GM12878 (cell line): Measurements from ENCODE around the gene BRME1. TPM values are rescaled to one million over a fixed set of nuclear protein-coding genes. Genes with fewer than 3 reads are reported as not detected.

Experiments
- BMI1 ChIP-seq: fragments of 450-650 bp; IDR thresholded peaks from 2 replicates; pipeline ENCODE4 v1.6.1; 2016; ENCODE audit warnings: mild to moderate bottlenecking, moderate library complexity, borderline replicate concordance
- BRCA1 ChIP-seq: IDR thresholded peaks from 2 replicates; pipeline ENCODE4 v1.6.1; 2011; ENCODE audit warnings: low read depth, low read length, improper control_type of control experiment
- CEBPB ChIP-seq, 2 experiments: fragments of 150-350 bp in 1 of 2; IDR thresholded peaks; 2 replicates each; pipeline ENCODE4 v1.6.1; 2012 to 2014; ENCODE audit warnings: low read depth in 2 of 2, low read length in 2 of 2, borderline replicate concordance in 1 of 2, inconsistent platforms in 1 of 2
- EP300 ChIP-seq, 2 experiments: fragments of 150-350 bp in 1 of 2; IDR thresholded peaks; 2 replicates each; pipeline ENCODE4 v1.6.1; 2011 to 2012; ENCODE audit warnings: low read depth in 2 of 2, low read length in 2 of 2, borderline replicate concordance in 1 of 2, improper control_type of control experiment in 1 of 2, inconsistent platforms in 1 of 2; ENCODE audit not compliant: control insufficient read depth in 1 of 2
- GABPA ChIP-seq: IDR thresholded peaks from 2 replicates; pipeline ENCODE4 v1.6.1; 2014; ENCODE audit warnings: antibody characterized with exemption, low read depth, mild to moderate bottlenecking, inconsistent platforms
- IKZF2 ChIP-seq, 2 experiments: fragments of 450-650 bp; IDR thresholded peaks; 2 replicates each; pipeline ENCODE4 v1.6.1; 2017; ENCODE audit warnings: mild to moderate bottlenecking in 2 of 2, moderate library complexity in 2 of 2
- IRF4 ChIP-seq: IDR thresholded peaks from 2 replicates; pipeline ENCODE4 v1.6.1; 2011; ENCODE audit warnings: low read depth, low read length
- IRF5 ChIP-seq: fragments of 450-650 bp; IDR thresholded peaks from 2 replicates; pipeline ENCODE4 v1.6.1; 2017; ENCODE audit warnings: borderline replicate concordance
- KDM1A ChIP-seq: fragments of 200-600 bp; sonication (generic); IDR thresholded peaks from 2 replicates; pipeline ENCODE4 v1.6.1; 2016; ENCODE audit warnings: borderline replicate concordance
- KLF5 ChIP-seq: fragments of 450-650 bp; IDR thresholded peaks from 2 replicates; pipeline ENCODE4 v1.6.1; 2014; ENCODE audit warnings: mild to moderate bottlenecking; ENCODE audit not compliant: partially characterized antibody
- MAX ChIP-seq: IDR thresholded peaks from 2 replicates; pipeline ENCODE4 v1.6.1; 2012; ENCODE audit warnings: low read depth, low read length, improper control_type of control experiment
- MTA3 ChIP-seq: IDR thresholded peaks from 2 replicates; pipeline ENCODE4 v1.6.1; 2012; ENCODE audit warnings: low read length, inconsistent platforms, borderline replicate concordance
- MXI1 ChIP-seq: fragments of 150-350 bp; IDR thresholded peaks from 2 replicates; pipeline ENCODE4 v1.6.1; 2011; ENCODE audit warnings: low read depth, mild to moderate bottlenecking, inconsistent platforms, low read length, improper control_type of control experiment
- NFIC ChIP-seq: IDR thresholded peaks from 2 replicates; pipeline ENCODE4 v1.6.1; 2012; ENCODE audit warnings: low read depth, mild to moderate bottlenecking, inconsistent platforms, low read length, moderate library complexity
- PBX3 ChIP-seq: IDR thresholded peaks from 2 replicates; pipeline ENCODE4 v1.6.1; 2011; ENCODE audit warnings: mild to moderate bottlenecking, low read depth, low read length, moderate library complexity; ENCODE audit not compliant: insufficient replicate concordance
- SMAD1 ChIP-seq: fragments of 450-650 bp; IDR thresholded peaks from 2 replicates; pipeline ENCODE4 v1.6.1; 2018; ENCODE audit warnings: mild to moderate bottlenecking, low read depth; ENCODE audit not compliant: partially characterized antibody
- SPI1 ChIP-seq: IDR thresholded peaks from 2 replicates; pipeline ENCODE4 v1.6.1; 2011; ENCODE audit warnings: low read depth, mild to moderate bottlenecking, low read length, moderate library complexity, borderline replicate concordance; ENCODE audit not compliant: insufficient read depth
- SREBF1 ChIP-seq: IDR thresholded peaks from 2 replicates; pipeline ENCODE4 v1.6.1; 2012; ENCODE audit warnings: mild to moderate bottlenecking, low read length
- SREBF2 ChIP-seq: IDR thresholded peaks from 2 replicates; pipeline ENCODE4 v1.6.1; 2012; ENCODE audit warnings: mild to moderate bottlenecking, low read length
- TARDBP ChIP-seq: IDR thresholded peaks from 2 replicates; pipeline ENCODE4 v1.6.1; 2016; ENCODE audit warnings: borderline replicate concordance
- ZNF384 ChIP-seq: IDR thresholded peaks from 2 replicates; pipeline ENCODE4 v1.6.1; 2012; ENCODE audit warnings: low read depth, mild to moderate bottlenecking, low read length, improper control_type of control experiment, borderline replicate concordance
- polyA plus RNA-seq, 11 experiments: library from polyadenylated mRNA; depleted of rRNA in 4 of 11; unstranded in 6 of 11; stranded (reverse) in 5 of 11; fragments of >200 nt; fragmentation: Nextera tagmentation in 4 of 11; fragmentation: Illumina TruSeq in 1 of 11; extraction: Ambion mirVana in 4 of 11; extraction: Trizol in 1 of 11; gene quantifications; 1 replicate in 1 of 11; 2 replicates in 10 of 11; pipeline versions ENCODE4 v1.2.1 to v1.2.3, GENCODE V29; 2011 to 2016; ENCODE audit warnings: inconsistent platforms in 2 of 11, missing spikeins in 2 of 11, low read depth in 1 of 11
- total RNA-seq, 4 experiments: library from RNA; depleted of rRNA in 3 of 4; stranded (reverse); fragments of >200 nt in 3 of 4; fragmentation: Illumina TruSeq in 1 of 4; extraction: Trizol in 1 of 4; gene quantifications; 2 replicates each; pipeline versions ENCODE4 v1.2.1 to v1.2.3, GENCODE V29; 2013 to 2021
- TF ChIP-seq, protein P1 (sequence below): fragments of 450-650 bp; IDR thresholded peaks from 2 replicates; pipeline ENCODE4 v1.6.1; 2018; ENCODE audit warnings: mild to moderate bottlenecking, low read depth, moderate library complexity; ENCODE audit not compliant: partially characterized antibody

Gene BRME1
- total and polyA plus RNA-seq, 10 of the 15 experiments (the other 5 are each of a cell fraction or from before 2014, with no cell fraction given) = 0.07 to 2.2 (median 1.1) TPM; not detected in 1

DNA sequence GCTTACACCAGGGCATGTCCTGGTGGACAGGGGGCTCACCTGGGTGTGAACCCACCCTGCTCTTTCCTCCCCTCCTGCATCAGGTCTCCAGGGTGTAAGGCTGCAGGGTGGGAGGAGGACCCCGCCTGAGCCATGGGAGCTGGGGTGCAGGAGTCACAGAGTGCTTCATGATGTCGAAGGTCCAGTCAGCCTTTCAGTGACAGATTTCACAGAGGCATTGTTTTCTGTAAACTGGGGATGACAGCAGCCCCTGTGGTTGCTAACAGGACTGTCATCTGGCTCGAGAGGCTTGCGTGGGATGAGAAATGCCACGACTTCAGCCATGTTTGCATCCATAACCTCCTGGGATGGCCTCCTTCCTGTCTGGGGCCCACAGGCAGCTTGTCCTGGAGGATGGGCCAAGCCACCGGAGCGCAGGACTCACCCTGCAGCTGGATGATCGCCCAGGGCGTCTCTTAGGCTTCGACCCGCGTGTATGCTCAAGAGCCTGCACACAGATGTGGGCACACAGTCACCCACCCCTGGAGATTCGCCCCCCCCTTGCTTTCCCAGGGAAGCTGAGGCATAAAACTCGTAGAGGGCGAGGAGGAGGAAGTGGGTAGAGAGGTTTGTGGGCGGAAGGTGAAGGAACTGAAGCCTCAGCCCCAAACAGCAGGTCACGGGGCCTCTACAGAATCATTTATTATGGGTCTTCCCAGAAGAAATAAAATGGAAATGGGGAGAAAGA, 24.1 kb downstream of the BRME1 start (continued):
- TF ChIP-seq SMAD1 (no peak), MTA3 (no peak), CEBPB (IDR thresholded peaks at IDR 0.05; ENCODE audit: borderline replicate concordance in 1 of 2, low read depth in 2 of 2, low read length in 2 of 2) (no peak), SPI1 (peak; percentile 75), IKZF2 (IDR thresholded peaks at IDR 0.05) (peak; percentile 75 to 77), KLF5 (no peak), KDM1A (no peak), IRF4 (no peak), EP300 (IDR thresholded peaks at IDR 0.05; ENCODE audit: borderline replicate concordance in 1 of 2, control insufficient read depth in 1 of 2, low read depth in 2 of 2, low read length in 2 of 2) (no peak), GABPA (no peak), IRF5 (no peak), SREBF2 (no peak), BRCA1 (no peak), PBX3 (peak; percentile 9), SREBF1 (no peak), MAX (no peak), TARDBP (no peak), ZNF384 (no peak), BMI1 (no peak), MXI1 (no peak), NFIC (no peak)
- TF ChIP-seq, protein P1, sequence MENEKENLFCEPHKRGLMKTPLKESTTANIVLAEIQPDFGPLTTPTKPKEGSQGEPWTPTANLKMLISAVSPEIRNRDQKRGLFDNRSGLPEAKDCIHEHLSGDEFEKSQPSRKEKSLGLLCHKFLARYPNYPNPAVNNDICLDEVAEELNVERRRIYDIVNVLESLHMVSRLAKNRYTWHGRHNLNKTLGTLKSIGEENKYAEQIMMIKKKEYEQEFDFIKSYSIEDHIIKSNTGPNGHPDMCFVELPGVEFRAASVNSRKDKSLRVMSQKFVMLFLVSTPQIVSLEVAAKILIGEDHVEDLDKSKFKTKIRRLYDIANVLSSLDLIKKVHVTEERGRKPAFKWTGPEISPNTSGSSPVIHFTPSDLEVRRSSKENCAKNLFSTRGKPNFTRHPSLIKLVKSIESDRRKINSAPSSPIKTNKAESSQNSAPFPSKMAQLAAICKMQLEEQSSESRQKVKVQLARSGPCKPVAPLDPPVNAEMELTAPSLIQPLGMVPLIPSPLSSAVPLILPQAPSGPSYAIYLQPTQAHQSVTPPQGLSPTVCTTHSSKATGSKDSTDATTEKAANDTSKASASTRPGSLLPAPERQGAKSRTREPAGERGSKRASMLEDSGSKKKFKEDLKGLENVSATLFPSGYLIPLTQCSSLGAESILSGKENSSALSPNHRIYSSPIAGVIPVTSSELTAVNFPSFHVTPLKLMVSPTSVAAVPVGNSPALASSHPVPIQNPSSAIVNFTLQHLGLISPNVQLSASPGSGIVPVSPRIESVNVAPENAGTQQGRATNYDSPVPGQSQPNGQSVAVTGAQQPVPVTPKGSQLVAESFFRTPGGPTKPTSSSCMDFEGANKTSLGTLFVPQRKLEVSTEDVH = no peak
